Measurements from ENCODE around the gene LINGO1. TPM values are rescaled to one million over a fixed set of nuclear protein-coding genes. Genes with fewer than 3 reads are reported as not detected.

The LINGO1 gene
- total RNA-seq, 1 donor from 2014 or later: not detected

DNA sequence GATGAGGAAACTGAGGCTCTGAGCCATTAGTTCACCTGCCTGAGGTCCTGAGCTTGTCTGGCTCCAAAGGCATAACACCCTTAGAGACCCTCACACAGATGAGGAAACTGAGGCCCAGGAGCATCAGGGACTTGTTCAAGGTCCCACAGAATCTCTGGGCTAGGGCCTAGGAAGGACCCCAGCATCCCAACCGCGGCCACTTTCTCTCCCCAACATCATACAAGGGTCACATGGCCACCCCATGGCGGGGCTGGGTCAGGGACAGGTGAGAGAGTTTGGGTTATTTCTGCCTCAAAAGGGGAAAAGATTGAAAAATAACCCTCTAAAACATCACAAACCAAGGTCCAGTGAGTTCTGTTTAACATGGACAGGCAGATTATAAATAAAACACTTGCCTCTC lies 6.7 kb downstream of the LINGO1 start:
- no peak for DNase-seq (ENCODE audit: low read depth)
- Histone ChIP-seq H3K4me3 (ENCODE audit: low read depth, low read length) (no peak overlapping the region), H3K36me3 (ENCODE audit: control insufficient read depth, insufficient read depth, low read length) (no peaks in the 10 kb centered on the region), H3K27me3 (ENCODE audit: control insufficient read depth, insufficient read depth, low read length) (peaks cover 10% of the 10 kb centered on the region)
- peak; percentile 47 for FAIRE-seq
- TF ChIP-seq CTCF (IDR thresholded peaks at IDR 0.05; ENCODE audit: insufficient read depth, low read length, severe bottlenecking): no peak

GRCh38 chr15:77625376-77625775 lies 7.3 kb downstream of the LINGO1 start:
- H3K36me3 ChIP-seq (ENCODE audit: control insufficient read depth, insufficient read depth, low read length): no peaks in the 10 kb centered on the region
- FAIRE-seq (no peak), DNase-seq (ENCODE audit: low read depth) (no peak)
- peaks cover 4% of the 10 kb centered on the region for H3K27me3 ChIP-seq (ENCODE audit: control insufficient read depth, insufficient read depth, low read length)
- H3K4me3 ChIP-seq (ENCODE audit: low read depth, low read length): no peak overlapping the region
- no peak for TF ChIP-seq CTCF (IDR thresholded peaks at IDR 0.05; ENCODE audit: insufficient read depth, low read length, severe bottlenecking)

DNA sequence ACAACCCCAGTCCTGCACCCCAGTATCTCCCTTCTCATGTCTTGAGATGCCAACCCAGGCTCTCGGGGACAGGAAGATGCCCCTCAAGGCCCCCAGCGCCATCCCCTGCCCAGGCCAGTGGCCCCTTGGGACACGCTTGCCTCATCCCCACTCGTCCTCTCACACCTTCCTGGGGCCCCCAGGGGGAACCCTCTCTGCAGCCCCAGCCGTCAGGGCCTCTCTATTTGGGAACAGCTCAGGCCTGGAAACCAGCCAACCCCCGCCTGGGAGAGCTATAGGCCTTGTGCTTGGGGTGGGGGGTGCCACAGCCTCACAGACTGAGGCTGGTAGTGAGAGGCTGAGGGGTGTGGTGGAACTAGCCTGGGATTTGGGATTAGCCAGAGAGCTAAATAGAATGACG lies 7.8 kb downstream of the LINGO1 start:
- H3K36me3 ChIP-seq (ENCODE audit: control insufficient read depth, insufficient read depth, low read length): no peaks in the 10 kb centered on the region
- TF ChIP-seq CTCF (IDR thresholded peaks at IDR 0.05; ENCODE audit: insufficient read depth, low read length, severe bottlenecking): no peak
- DNase-seq (ENCODE audit: low read depth) (no peak), FAIRE-seq (no peak)
- H3K27me3 ChIP-seq (ENCODE audit: control insufficient read depth, insufficient read depth, low read length): peaks cover 4% of the 10 kb centered on the region
- H3K4me3 ChIP-seq (ENCODE audit: low read depth, low read length): no peak overlapping the region

DNA sequence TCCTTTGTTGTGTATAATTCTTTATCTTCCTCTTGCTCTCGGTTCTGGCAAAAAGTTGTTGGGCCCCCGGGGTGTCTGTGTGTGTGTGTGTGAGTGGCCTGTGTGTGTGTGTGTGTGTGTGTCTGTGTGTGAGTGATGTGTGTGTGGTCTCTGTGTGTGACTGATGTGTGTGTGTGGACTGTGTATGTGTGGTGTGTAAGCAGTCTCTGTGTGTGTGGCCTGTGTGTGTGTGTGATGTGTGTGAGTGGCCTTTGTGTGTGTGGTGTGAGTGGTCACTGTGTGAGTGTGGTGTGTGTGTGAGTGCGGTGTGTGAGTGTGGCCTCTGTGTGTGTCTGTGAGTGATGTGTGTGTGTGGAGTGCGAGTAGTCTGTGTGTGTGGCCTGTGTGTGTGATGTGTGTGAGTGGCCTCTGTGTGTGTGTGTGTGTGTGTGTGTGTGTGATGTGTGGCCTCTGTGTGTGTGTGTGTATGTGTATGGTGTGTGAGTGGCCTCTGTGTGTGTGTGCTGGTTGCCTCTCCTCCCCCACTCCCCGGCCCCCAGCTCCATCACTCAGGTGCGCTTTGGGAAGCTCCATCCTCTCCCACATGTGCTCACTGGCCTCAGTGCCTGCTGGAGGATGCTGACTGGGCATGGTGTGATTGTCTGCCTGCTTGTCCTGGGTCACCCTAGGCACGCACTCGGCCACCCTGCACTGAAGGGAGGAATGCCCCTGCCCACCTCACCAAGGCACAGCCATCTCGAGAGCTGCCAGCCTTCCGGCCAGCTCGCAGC lies 8.8 kb downstream of the LINGO1 start:
- Histone ChIP-seq H3K36me3 (ENCODE audit: control insufficient read depth, insufficient read depth, low read length) (no peaks in the 10 kb centered on the region), H3K4me3 (ENCODE audit: low read depth, low read length) (no peak overlapping the region), H3K27me3 (ENCODE audit: control insufficient read depth, insufficient read depth, low read length) (peaks cover 2% of the 10 kb centered on the region)
- no peak for FAIRE-seq
- DNase-seq (ENCODE audit: low read depth): no peak
- TF ChIP-seq CTCF (IDR thresholded peaks at IDR 0.05; ENCODE audit: insufficient read depth, low read length, severe bottlenecking): no peak

- FAIRE-seq: no peak
- TF ChIP-seq CTCF (IDR thresholded peaks at IDR 0.05; ENCODE audit: insufficient read depth, low read length, severe bottlenecking): no peak
Measured at GRCh38 chr15:77622934-77623754, 9.6 kb downstream of the LINGO1 start.

More at GRCh38 chr15:77622934-77623754, 9.6 kb downstream of the LINGO1 start:
- Histone ChIP-seq H3K4me3 (ENCODE audit: low read depth, low read length) (no peak overlapping the region), H3K27me3 (ENCODE audit: control insufficient read depth, insufficient read depth, low read length) (peaks cover 2% of the 10 kb centered on the region), H3K36me3 (ENCODE audit: control insufficient read depth, insufficient read depth, low read length) (no peaks in the 10 kb centered on the region)
- DNase-seq (ENCODE audit: low read depth): no peak

All from bronchial epithelial cell (primary cell).